ENCODE data around the gene SEMA3G. TPM values are rescaled to one million over a fixed set of nuclear protein-coding genes. Genes with fewer than 3 reads are reported as not detected.

The SEMA3G gene
- total RNA-seq, 4 donors from 2014 or later: 6.7 to 33.9 (median 20.3) TPM

GRCh38 chr3:52487050-52487787, 42.3 kb upstream of the SEMA3G start:
- WGBS, 2 donors (ENCODE audit: low coverage in 1 of 2): 82 to 88% methylated on average over 6 to 12 of the region's 31 CpGs
- Histone ChIP-seq H3K4me3 (no peak overlapping the region), H3K9me3 (no peaks in the 10 kb centered on the region), H3K27ac (peak overlapping the region in 1 of 4 donors; percentile 33), H3K4me1 (peaks cover 5 to 66% (median 19%) of the 10 kb centered on the region in 3 donors), H3K36me3 (peaks cover 0 to 87% of the 10 kb centered on the region in 2 donors), H3K27me3 (no peaks in the 10 kb centered on the region)
- no peak for ATAC-seq
- TF ChIP-seq POLR2AphosphoS5 (IDR thresholded peaks at IDR 0.05): no peak
- no peak for TF ChIP-seq POLR2A (IDR thresholded peaks at IDR 0.05)
- TF ChIP-seq, protein P1, sequence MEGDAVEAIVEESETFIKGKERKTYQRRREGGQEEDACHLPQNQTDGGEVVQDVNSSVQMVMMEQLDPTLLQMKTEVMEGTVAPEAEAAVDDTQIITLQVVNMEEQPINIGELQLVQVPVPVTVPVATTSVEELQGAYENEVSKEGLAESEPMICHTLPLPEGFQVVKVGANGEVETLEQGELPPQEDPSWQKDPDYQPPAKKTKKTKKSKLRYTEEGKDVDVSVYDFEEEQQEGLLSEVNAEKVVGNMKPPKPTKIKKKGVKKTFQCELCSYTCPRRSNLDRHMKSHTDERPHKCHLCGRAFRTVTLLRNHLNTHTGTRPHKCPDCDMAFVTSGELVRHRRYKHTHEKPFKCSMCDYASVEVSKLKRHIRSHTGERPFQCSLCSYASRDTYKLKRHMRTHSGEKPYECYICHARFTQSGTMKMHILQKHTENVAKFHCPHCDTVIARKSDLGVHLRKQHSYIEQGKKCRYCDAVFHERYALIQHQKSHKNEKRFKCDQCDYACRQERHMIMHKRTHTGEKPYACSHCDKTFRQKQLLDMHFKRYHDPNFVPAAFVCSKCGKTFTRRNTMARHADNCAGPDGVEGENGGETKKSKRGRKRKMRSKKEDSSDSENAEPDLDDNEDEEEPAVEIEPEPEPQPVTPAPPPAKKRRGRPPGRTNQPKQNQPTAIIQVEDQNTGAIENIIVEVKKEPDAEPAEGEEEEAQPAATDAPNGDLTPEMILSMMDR (IDR thresholded peaks at IDR 0.05): no peak
- TF ChIP-seq EP300 (IDR thresholded peaks at IDR 0.05): no peak

- H3K4me3 ChIP-seq: no peak overlapping the region
- H3K27me3 ChIP-seq: no peaks in the 10 kb centered on the region
- no peaks in the 10 kb centered on the region for H3K9me3 ChIP-seq
- H3K36me3 ChIP-seq: peaks cover 0 to 87% of the 10 kb centered on the region in 2 donors
- 77% methylated on average over 5 of the region's 10 CpGs; no CpG with 5 or more reads in 1 of the 2 donors for WGBS, 2 donors (ENCODE audit: low coverage in 1 of 2)
- no peak for ATAC-seq
- TF ChIP-seq EP300 (IDR thresholded peaks at IDR 0.05) (no peak), POLR2AphosphoS5 (IDR thresholded peaks at IDR 0.05) (no peak), POLR2A (IDR thresholded peaks at IDR 0.05) (no peak)
- TF ChIP-seq, protein P1 (IDR thresholded peaks at IDR 0.05): no peak
- peak overlapping the region; percentile 44 to 83 (median 76) for H3K27ac ChIP-seq
- H3K4me1 ChIP-seq: peaks cover 5 to 44% (median 19%) of the 10 kb centered on the region in 3 donors
Measured at GRCh38 chr3:52484680-52485461, 40.0 kb upstream of the SEMA3G start.

GRCh38 chr3:52483577-52484381, 38.9 kb upstream of the SEMA3G start:
- H3K36me3 ChIP-seq: peaks cover 0 to 87% of the 10 kb centered on the region in 2 donors
- H3K27me3 ChIP-seq: no peaks in the 10 kb centered on the region
- no peaks in the 10 kb centered on the region for H3K9me3 ChIP-seq
- peak; percentile 47 for ATAC-seq
- H3K4me3 ChIP-seq: no peak overlapping the region
- peak overlapping the region; percentile 44 to 83 (median 76) for H3K27ac ChIP-seq
- peaks cover 5 to 34% (median 19%) of the 10 kb centered on the region in 3 donors for H3K4me1 ChIP-seq
- 10 to 23% methylated on average over 6 to 7 of the region's 13 CpGs for WGBS, 2 donors (ENCODE audit: low coverage in 1 of 2)
- TF ChIP-seq POLR2AphosphoS5 (IDR thresholded peaks at IDR 0.05): peak; percentile 8
- TF ChIP-seq POLR2A (IDR thresholded peaks at IDR 0.05): no peak

GRCh38 chr3:52483081-52483480, 38.2 kb upstream of the SEMA3G start:
- H3K4me1 ChIP-seq: peaks cover 5 to 33% (median 19%) of the 10 kb centered on the region in 3 donors
- peaks cover 0 to 87% of the 10 kb centered on the region in 2 donors for H3K36me3 ChIP-seq
- no peaks in the 10 kb centered on the region for H3K27me3 ChIP-seq
- WGBS, 2 donors (ENCODE audit: low coverage in 1 of 2): 100% methylated on average over 2 of the region's 14 CpGs; no CpG with 5 or more reads in 1 of the 2 donors
- no peak overlapping the region for H3K4me3 ChIP-seq
- TF ChIP-seq EP300 (IDR thresholded peaks at IDR 0.05): no peak
- no peak for TF ChIP-seq POLR2AphosphoS5 (IDR thresholded peaks at IDR 0.05)
- TF ChIP-seq, protein P1 (IDR thresholded peaks at IDR 0.05): no peak
- no peak for TF ChIP-seq POLR2A (IDR thresholded peaks at IDR 0.05)
- H3K27ac ChIP-seq: peak overlapping the region; percentile 25 to 83 (median 76)
- no peaks in the 10 kb centered on the region for H3K9me3 ChIP-seq
- peak; percentile 0 for ATAC-seq

Measured in gastroesophageal sphincter (tissue), 4 donors.